Fibroblast of skin of right quadriceps (primary cell): Measurements from ENCODE around the gene ZBTB38.

Experiments
- DNase-seq: peaks from one replicate; pipeline ENCODE4 v3.0.0-alpha.2; 2013

ZBTB38 gene

GRCh38 chr3:141368062-141368924 lies at the start of gene ZBTB38:
ZBTB38 (plus strand) TSS chr3:141368504; CDS start chr3:141442389, 73,885 bp downstream.
- DNase-seq, result peak; percentile 85

- no peak for DNase-seq
Observed at GRCh38 chr3:141320399-141321108, 47.8 kb upstream of the ZBTB38 start.

GRCh38 chr3:141321109-141321497 lies 47.2 kb upstream of the ZBTB38 start:
- peak; percentile 45 for DNase-seq

GRCh38 chr3:141323936-141324704 lies 44.2 kb upstream of the ZBTB38 start:
- no peak for DNase-seq

GRCh38 chr3:141326123-141326522 lies 42.2 kb upstream of the ZBTB38 start:
- DNase-seq, result no peak

- no peak for DNase-seq
Observed at GRCh38 chr3:141326626-141327025, 41.7 kb upstream of the ZBTB38 start.

GRCh38 chr3:141328286-141329166 lies 39.8 kb upstream of the ZBTB38 start:
- no peak for DNase-seq

- DNase-seq, result no peak
Observed at GRCh38 chr3:141330235-141330634, 38.1 kb upstream of the ZBTB38 start.

- DNase-seq, result no peak
Observed at GRCh38 chr3:141330718-141331376, 37.5 kb upstream of the ZBTB38 start.

- DNase-seq, result peak; percentile 96
Observed at GRCh38 chr3:141331377-141332318, 36.7 kb upstream of the ZBTB38 start.

GRCh38 chr3:141332416-141332815 lies 35.9 kb upstream of the ZBTB38 start:
- DNase-seq, result no peak

- DNase-seq, result peak; percentile 96
Observed at GRCh38 chr3:141333836-141334626, 34.3 kb upstream of the ZBTB38 start.

GRCh38 chr3:141334627-141335250 lies 33.6 kb upstream of the ZBTB38 start:
- no peak for DNase-seq

- peak; percentile 83 for DNase-seq
Observed at GRCh38 chr3:141335531-141336061, 32.7 kb upstream of the ZBTB38 start.

- peak; percentile 63 for DNase-seq
Observed at GRCh38 chr3:141336672-141337522, 31.4 kb upstream of the ZBTB38 start.

GRCh38 chr3:141337523-141337854 lies 30.8 kb upstream of the ZBTB38 start:
- no peak for DNase-seq

GRCh38 chr3:141337991-141338390 lies 30.3 kb upstream of the ZBTB38 start:
- no peak for DNase-seq

- DNase-seq, result no peak
Observed at GRCh38 chr3:141338881-141339280, 29.4 kb upstream of the ZBTB38 start.
